ENCODE results near the gene WDR36. TPM values are rescaled to one million over a fixed set of nuclear protein-coding genes. Genes with fewer than 3 reads are reported as not detected.

WDR36 gene
- polyA plus RNA-seq, 1 of the 3 experiments (the other 2 are of a cell fraction), result 6.7 TPM

DNA sequence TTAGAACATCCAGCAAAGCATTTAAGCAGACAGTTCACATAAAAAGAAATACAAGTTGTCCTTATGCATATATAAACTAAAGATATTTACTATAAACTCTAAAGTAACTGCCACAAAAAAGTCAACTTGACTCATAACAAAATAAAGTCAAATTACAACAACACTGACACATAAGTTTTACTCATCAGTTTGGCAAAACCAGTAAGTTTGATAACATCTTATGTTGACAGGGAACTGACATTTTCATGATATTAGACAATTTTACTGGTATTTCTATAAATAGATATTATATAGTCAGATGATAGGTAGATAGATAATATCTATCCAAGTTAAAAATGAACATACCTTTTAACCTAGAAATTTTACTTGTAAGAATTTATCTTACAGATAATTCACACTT is 30.5 kb upstream of the WDR36 start (continued):
- TF ChIP-seq EP300 (IDR thresholded peaks at IDR 0.05; ENCODE audit: borderline replicate concordance in 1 of 2, low read depth in 1 of 2, low read length in 1 of 2), result peak in 1 of 2 experiments; percentile 85; a peak in 2 of 4 replicates
- no peak for TF ChIP-seq RXRA (IDR thresholded peaks at IDR 0.05; ENCODE audit: borderline replicate concordance, low read depth)
- peak; percentile 66 for TF ChIP-seq JUND (IDR thresholded peaks at IDR 0.05)

DNA sequence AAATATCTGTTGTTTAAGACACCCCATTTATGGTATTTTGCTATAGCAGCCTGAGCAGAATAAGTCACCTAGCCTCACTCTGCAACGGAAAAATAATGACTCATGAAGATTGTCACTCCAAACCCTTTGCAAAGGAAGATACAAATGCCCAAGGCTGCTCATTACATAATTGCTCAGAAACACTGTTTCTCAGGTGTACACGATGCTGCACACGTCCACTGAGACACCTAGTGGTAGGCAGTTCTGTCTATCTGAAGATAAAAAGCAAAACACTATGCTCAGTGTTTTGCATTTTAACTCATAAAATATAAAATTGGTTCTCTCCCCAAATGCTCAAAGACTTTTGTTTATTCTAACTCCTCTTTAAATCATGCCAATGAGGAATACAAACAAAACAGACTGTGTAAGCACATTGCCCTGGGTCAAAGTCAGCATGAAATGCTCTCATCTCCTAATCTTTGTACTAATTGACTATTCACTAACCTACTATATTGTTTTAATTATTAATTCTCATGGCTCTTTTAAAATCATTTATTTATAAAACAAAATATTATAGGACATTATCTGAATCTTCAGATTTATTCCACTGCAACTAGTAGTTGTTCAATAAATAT is 28.3 kb upstream of the WDR36 start:
- CTCF ChIA-PET, result interaction anchor here (0.6 to 2.4 kb wide), 4 partner anchors 11 to 307 kb away, joined by 3 to 5 read pairs (median 4); no protein-coding TSS in a partner anchor

More for the DNA sequence above, 28.3 kb upstream of the WDR36 start:
- H3K79me2 ChIP-seq (ENCODE audit: insufficient read depth), result no peaks in the 10 kb centered on the region; the same call in 1 of the 2 replicates
- TF ChIP-seq FOXJ3 (CRISPR knock-in tag; IDR thresholded peaks at IDR 0.05) (no peak), NRF1 (IDR thresholded peaks at IDR 0.05; ENCODE audit: low read depth, low read length) (no peak), RCOR1 (IDR thresholded peaks at IDR 0.05; ENCODE audit: low read length) (no peak), SMC3 (IDR thresholded peaks at IDR 0.05; ENCODE audit: low read depth, low read length) (peak; percentile 62), FOXM1 (IDR thresholded peaks at IDR 0.05; ENCODE audit: low read depth) (no peak), RAD21 (IDR thresholded peaks at IDR 0.05; ENCODE audit: low read length) (peak; percentile 67)
- TF ChIP-seq, protein P1, sequence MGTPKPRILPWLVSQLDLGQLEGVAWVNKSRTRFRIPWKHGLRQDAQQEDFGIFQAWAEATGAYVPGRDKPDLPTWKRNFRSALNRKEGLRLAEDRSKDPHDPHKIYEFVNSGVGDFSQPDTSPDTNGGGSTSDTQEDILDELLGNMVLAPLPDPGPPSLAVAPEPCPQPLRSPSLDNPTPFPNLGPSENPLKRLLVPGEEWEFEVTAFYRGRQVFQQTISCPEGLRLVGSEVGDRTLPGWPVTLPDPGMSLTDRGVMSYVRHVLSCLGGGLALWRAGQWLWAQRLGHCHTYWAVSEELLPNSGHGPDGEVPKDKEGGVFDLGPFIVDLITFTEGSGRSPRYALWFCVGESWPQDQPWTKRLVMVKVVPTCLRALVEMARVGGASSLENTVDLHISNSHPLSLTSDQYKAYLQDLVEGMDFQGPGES (IDR thresholded peaks at IDR 0.05; ENCODE audit: low read depth, low read length), result no peak
- TF ChIP-seq, protein P2, sequence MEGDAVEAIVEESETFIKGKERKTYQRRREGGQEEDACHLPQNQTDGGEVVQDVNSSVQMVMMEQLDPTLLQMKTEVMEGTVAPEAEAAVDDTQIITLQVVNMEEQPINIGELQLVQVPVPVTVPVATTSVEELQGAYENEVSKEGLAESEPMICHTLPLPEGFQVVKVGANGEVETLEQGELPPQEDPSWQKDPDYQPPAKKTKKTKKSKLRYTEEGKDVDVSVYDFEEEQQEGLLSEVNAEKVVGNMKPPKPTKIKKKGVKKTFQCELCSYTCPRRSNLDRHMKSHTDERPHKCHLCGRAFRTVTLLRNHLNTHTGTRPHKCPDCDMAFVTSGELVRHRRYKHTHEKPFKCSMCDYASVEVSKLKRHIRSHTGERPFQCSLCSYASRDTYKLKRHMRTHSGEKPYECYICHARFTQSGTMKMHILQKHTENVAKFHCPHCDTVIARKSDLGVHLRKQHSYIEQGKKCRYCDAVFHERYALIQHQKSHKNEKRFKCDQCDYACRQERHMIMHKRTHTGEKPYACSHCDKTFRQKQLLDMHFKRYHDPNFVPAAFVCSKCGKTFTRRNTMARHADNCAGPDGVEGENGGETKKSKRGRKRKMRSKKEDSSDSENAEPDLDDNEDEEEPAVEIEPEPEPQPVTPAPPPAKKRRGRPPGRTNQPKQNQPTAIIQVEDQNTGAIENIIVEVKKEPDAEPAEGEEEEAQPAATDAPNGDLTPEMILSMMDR (IDR thresholded peaks at IDR 0.05), result peak; percentile 60
- TF ChIP-seq, protein P3, sequence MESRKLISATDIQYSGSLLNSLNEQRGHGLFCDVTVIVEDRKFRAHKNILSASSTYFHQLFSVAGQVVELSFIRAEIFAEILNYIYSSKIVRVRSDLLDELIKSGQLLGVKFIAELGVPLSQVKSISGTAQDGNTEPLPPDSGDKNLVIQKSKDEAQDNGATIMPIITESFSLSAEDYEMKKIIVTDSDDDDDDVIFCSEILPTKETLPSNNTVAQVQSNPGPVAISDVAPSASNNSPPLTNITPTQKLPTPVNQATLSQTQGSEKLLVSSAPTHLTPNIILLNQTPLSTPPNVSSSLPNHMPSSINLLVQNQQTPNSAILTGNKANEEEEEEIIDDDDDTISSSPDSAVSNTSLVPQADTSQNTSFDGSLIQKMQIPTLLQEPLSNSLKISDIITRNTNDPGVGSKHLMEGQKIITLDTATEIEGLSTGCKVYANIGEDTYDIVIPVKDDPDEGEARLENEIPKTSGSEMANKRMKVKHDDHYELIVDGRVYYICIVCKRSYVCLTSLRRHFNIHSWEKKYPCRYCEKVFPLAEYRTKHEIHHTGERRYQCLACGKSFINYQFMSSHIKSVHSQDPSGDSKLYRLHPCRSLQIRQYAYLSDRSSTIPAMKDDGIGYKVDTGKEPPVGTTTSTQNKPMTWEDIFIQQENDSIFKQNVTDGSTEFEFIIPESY (IDR thresholded peaks at IDR 0.05; ENCODE audit: borderline replicate concordance, low read depth), result no peak
- TF ChIP-seq, protein P4, sequence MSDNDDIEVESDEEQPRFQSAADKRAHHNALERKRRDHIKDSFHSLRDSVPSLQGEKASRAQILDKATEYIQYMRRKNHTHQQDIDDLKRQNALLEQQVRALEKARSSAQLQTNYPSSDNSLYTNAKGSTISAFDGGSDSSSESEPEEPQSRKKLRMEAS (IDR thresholded peaks at IDR 0.05; ENCODE audit: low read depth), result no peak
- H3K27me3 ChIP-seq (ENCODE audit: insufficient read depth), result no peaks in the 10 kb centered on the region
- POLR2A ChIA-PET, result no interaction called here
- H3K9me2 ChIP-seq, result no peaks in the 10 kb centered on the region
- no peaks in the 10 kb centered on the region for H3K36me3 ChIP-seq (replicated peaks in 1 of 2; ENCODE audit: control insufficient read depth in 1 of 2, insufficient read depth in 2 of 2, low read length in 1 of 2)
- H3K4me3 ChIP-seq (ENCODE audit: low read depth in 2 of 2, low read length in 1 of 2), result no peak overlapping the region
- 44% methylated on average over 3 of the region's 3 CpGs for WGBS (ENCODE audit: low lambda C conversion rate)
- DNase-seq, result peak; percentile 31
- peaks cover 10% of the 10 kb centered on the region for H3F3A ChIP-seq (replicated peaks; ENCODE audit: insufficient read depth)
- no peak overlapping the region for H2AFZ ChIP-seq (ENCODE audit: low read depth)
- peaks cover 0 to 2% of the 10 kb centered on the region in 2 experiments; a peak in 2 of 4 replicates for H3K4me1 ChIP-seq (ENCODE audit: control insufficient read depth in 1 of 2, insufficient read depth in 2 of 2, low read depth in 1 of 2, low read length in 1 of 2)
- peaks cover 3% of the 10 kb centered on the region; the same call in 1 of the 2 replicates for H3K9me3 ChIP-seq
- no peak overlapping the region for H3K4me2 ChIP-seq
- no peaks in the 10 kb centered on the region for H4K20me1 ChIP-seq (ENCODE audit: insufficient read depth)
- no peak overlapping the region for H3K27ac ChIP-seq (ENCODE audit: low read depth in 2 of 2, low read length in 1 of 2)
- no peak overlapping the region for H3K9ac ChIP-seq

Data from SK-N-SH (cell line).